A673 (cell line): Measurements from ENCODE around the gene TEX35. TPM values are rescaled to one million over a fixed set of nuclear protein-coding genes. Genes with fewer than 3 reads are reported as not detected.

ENCODE experiments used
- BruUV-seq: library from RNA; stranded (reverse); fragments of 400-500 nt; replicated peaks from 2 replicates; lab custom pipeline; 2021; lab: Mats Ljungman, UMichigan
- CTCF ChIA-PET: fragments of 300-600 bp; sonication (Branson Sonifier 250); formaldehyde crosslinking; loops from one replicate; lab custom pipeline; 2022; ENCODE audit warnings: antibody characterized with exemption; lab: Charles Lee
- POLR2A ChIA-PET: fragments of 300-600 bp; sonication (Branson Sonifier 250); formaldehyde crosslinking; loops from one replicate; lab custom pipeline; 2022; ENCODE audit warnings: antibody characterized with exemption; ENCODE audit not compliant: low non-redundant PET; lab: Charles Lee
- DNase-seq: peaks from one replicate; pipeline ENCODE4 v3.0.0-alpha.2; 2015; ENCODE audit warnings: low spot score
- H3K27ac ChIP-seq: fragments of 200-600 bp; sonication (generic); 2 replicates; pipeline ENCODE4 v1.5.1; 2016; ENCODE audit warnings: mixed run types, low read depth, mild to moderate bottlenecking, mixed read lengths, antibody characterized with exemption, low read length; ENCODE audit not compliant: poor library complexity, severe bottlenecking
- H3K27me3 ChIP-seq: fragments of 200-600 bp; sonication (generic); replicated peaks from 2 replicates; pipeline ENCODE4 v1.6.1; 2017; ENCODE audit warnings: mixed run types, low read depth, mild to moderate bottlenecking, mixed read lengths, antibody characterized with exemption, low read length; ENCODE audit not compliant: insufficient read depth, poor library complexity
- H3K36me3 ChIP-seq: fragments of 200-600 bp; sonication (generic); 2 replicates; pipeline ENCODE4 v1.6.1; 2016; ENCODE audit warnings: mixed run types, mild to moderate bottlenecking, mixed read lengths, antibody characterized with exemption, low read length; ENCODE audit not compliant: insufficient read depth, poor library complexity, severe bottlenecking
- H3K4me1 ChIP-seq: fragments of 200-600 bp; sonication (generic); 2 replicates; pipeline ENCODE4 v1.6.1; 2017; ENCODE audit warnings: mixed run types, mild to moderate bottlenecking, mixed read lengths, antibody characterized with exemption, low read length; ENCODE audit not compliant: insufficient read depth, poor library complexity, severe bottlenecking
- H3K4me3 ChIP-seq: fragments of 200-600 bp; sonication (generic); 2 replicates; pipeline ENCODE4 v1.5.1; 2016; ENCODE audit warnings: low read depth, mixed run types, mild to moderate bottlenecking, mixed read lengths, low read length; ENCODE audit not compliant: poor library complexity, severe bottlenecking
- H3K9me3 ChIP-seq: fragments of 200-600 bp; sonication (generic); 2 replicates; pipeline ENCODE4 v1.6.1; 2016; ENCODE audit warnings: mixed run types, low read depth, mild to moderate bottlenecking, mixed read lengths, antibody characterized with exemption, low read length; ENCODE audit not compliant: poor library complexity, severe bottlenecking
- CTCF ChIP-seq: fragments of 300-800, 200-600 bp; sonication (generic); conservative IDR thresholded peaks from 2 replicates; pipeline ENCODE4 v1.5.1; 2017; ENCODE audit warnings: low read depth, mild to moderate bottlenecking, antibody characterized with exemption, low read length, moderate library complexity, mixed read lengths
- EZH2 ChIP-seq: fragments of 200-600 bp; sonication (generic); IDR thresholded peaks from 2 replicates; pipeline ENCODE4 v1.6.1; 2017; ENCODE audit warnings: borderline replicate concordance, low read depth, mild to moderate bottlenecking, mixed read lengths, antibody characterized with exemption, low read length; ENCODE audit not compliant: poor library complexity, severe bottlenecking
- intact Hi-C: fragments of 100-400 bp; cut with micrococcal nuclease; formaldehyde crosslinking; loops from one replicate; pipeline ENCODE4 v1.10.0; 2022; ENCODE audit not compliant: unreplicated experiment
- total RNA-seq: library from RNA; stranded (reverse); gene quantifications from 2 replicates; pipeline ENCODE4 v1.2.3, GENCODE V29; 2021

The TEX35 gene
- total RNA-seq, 1 experiment from 2014 or later: not detected

- H3K27me3 ChIP-seq: no peaks in the 10 kb centered on the region
- H3K27ac ChIP-seq: no peak overlapping the region
- BruUV-seq: no TSS peak
- ChIA-PET POLR2A (no interaction called here), CTCF (no interaction called here)
- H3K4me3 ChIP-seq: no peak overlapping the region
- TF ChIP-seq CTCF: no peak
- DNase-seq: no peak
- H3K36me3 ChIP-seq: no peaks in the 10 kb centered on the region
- H3K9me3 ChIP-seq: no peaks in the 10 kb centered on the region
- intact Hi-C loops: no loop called here
- no peaks in the 10 kb centered on the region for H3K4me1 ChIP-seq
Measured at GRCh38 chr1:178491721-178492120, 21.2 kb upstream of the TEX35 start.

- H3K9me3 ChIP-seq: no peaks in the 10 kb centered on the region
- no peak overlapping the region for H3K27ac ChIP-seq
- TF ChIP-seq EZH2 (no peak), CTCF (no peak)
- H3K36me3 ChIP-seq: no peaks in the 10 kb centered on the region
- ChIA-PET CTCF (no interaction called here), POLR2A (no interaction called here)
- no peak for DNase-seq
- no peaks in the 10 kb centered on the region for H3K4me1 ChIP-seq
- intact Hi-C loops: no loop called here
- H3K27me3 ChIP-seq: no peaks in the 10 kb centered on the region
- no TSS peak for BruUV-seq
- H3K4me3 ChIP-seq: no peak overlapping the region
Measured at GRCh38 chr1:178492341-178492740, 20.6 kb upstream of the TEX35 start.

DNA sequence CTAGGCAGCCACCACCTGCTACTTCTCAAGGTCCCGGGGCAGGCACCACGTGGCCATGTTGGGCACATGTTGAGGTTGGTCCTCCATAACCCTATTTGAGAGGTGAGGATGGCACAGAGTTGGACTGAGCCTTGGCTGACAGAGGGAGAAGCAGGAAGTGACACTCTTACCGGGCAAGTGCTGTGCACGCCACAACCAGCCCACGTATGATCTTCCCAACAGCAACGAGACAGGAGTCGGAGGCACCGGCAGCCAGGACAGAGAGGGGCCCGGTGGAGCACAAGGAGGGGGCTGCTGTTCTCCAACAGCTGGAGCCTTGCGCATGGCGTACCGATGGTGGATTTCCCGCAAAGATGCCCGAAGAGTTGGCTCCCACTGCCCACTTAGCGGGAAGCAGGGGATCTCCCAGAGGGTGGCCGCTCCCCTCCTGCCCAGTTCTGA is 19.6 kb upstream of the TEX35 start:
- BruUV-seq: no TSS peak
- CTCF ChIA-PET: no interaction called here
- POLR2A ChIA-PET: no interaction called here

More for the DNA sequence above, 19.6 kb upstream of the TEX35 start:
- Histone ChIP-seq H3K27me3 (no peaks in the 10 kb centered on the region), H3K4me1 (no peaks in the 10 kb centered on the region), H3K9me3 (no peaks in the 10 kb centered on the region), H3K27ac (no peak overlapping the region), H3K4me3 (no peak overlapping the region), H3K36me3 (no peaks in the 10 kb centered on the region)
- no peak for DNase-seq
- TF ChIP-seq EZH2 (no peak), CTCF (no peak)
- intact Hi-C loops: no loop called here
